Pancreas (tissue), 10 donors: ENCODE data around the gene RIMBP2. TPM values are rescaled to one million over a fixed set of nuclear protein-coding genes. Genes with fewer than 3 reads are reported as not detected.

Experiments used
- ATAC-seq, 4 donors: fragments of 200-7000 bp; cut with Tn5 transposase; one replicate each; pipeline versions ENCODE4 v1.8.0 to v1.9.1; 2020; ENCODE audit warnings: mild to moderate bottlenecking in 4 of 4, moderate library complexity in 4 of 4
- DNase-seq, 6 donors: peaks; one replicate each; pipeline ENCODE4 v3.0.0-alpha.2; 2020
- FAIRE-seq: peaks from 2 replicates; lab custom pipeline; 2012; peaks lifted over from hg19 to GRCh38; lab: Jason Lieb, UNC
- H3K27ac ChIP-seq, 4 donors: fragments of 200-600 bp; sonication (generic); 1 replicate in 3 of 4; 2 replicates in 1 of 4; pipeline versions ENCODE4 v1.5.0 to v1.8.0; 2020
- H3K27me3 ChIP-seq, 4 donors: fragments of 200-600 bp; one replicate each; pipeline ENCODE4 v1.8.0; 2021
- H3K36me3 ChIP-seq, 3 donors: fragments of 200-600 bp; sonication (generic) in 1 of 3; one replicate each; pipeline versions ENCODE4 v1.5.0 to v1.8.0; 2020 to 2021
- H3K4me1 ChIP-seq, 3 donors: fragments of 200-600 bp; one replicate each; pipeline ENCODE4 v1.8.0; 2021
- H3K4me3 ChIP-seq, 4 donors: fragments of 200-600 bp; sonication (generic) in 2 of 4; one replicate each; pipeline versions ENCODE4 v1.5.0 to v1.8.0; 2020 to 2021
- H3K9me3 ChIP-seq, 4 donors: fragments of 200-600 bp; one replicate each; pipeline ENCODE4 v1.8.0; 2021
- CTCF ChIP-seq, 4 donors: fragments of 200-600 bp; sonication (generic) in 3 of 4; IDR thresholded peaks; one replicate each; pipeline versions ENCODE4 v1.5.0 to v1.8.0; 2021; ENCODE audit warnings: antibody characterized with exemption in 4 of 4
- WGBS, 2 donors: extraction: QIAGEN DNeasy Blood & Tissue Kit; methylation state at CpG; one replicate each; pipeline ENCODE4 v1.1.7; 2013; 5-methylcytosine and 5-hydroxymethylcytosine counted together
- intact Hi-C, 3 donors: fragments of 100-400 bp; cut with DNase I; formaldehyde crosslinking; loops; one replicate each; pipeline versions ENCODE4 v1.11.1 to v1.14.2; 2022
- polyA plus RNA-seq, 2 donors: library from polyadenylated mRNA; stranded (reverse); fragments of 200-250 nt; gene quantifications; one replicate each; pipeline ENCODE4 v1.2.3, GENCODE V29; 2013
- total RNA-seq, 6 donors: library from RNA; stranded (reverse); fragmentation: NEBNext Ultra II Directional in 4 of 6; extraction: Animal tissue kit (Norgen Biotek cat#: 25700) in 4 of 6; gene quantifications; one replicate each; pipeline versions ENCODE4 v1.2.1 to v1.2.4, GENCODE V29; 2021 to 2023
- donor health status: healthy with polysubstance abuse.
- donor health status: DM: no; HTN: no; CAD: no; lungs with moderate emphysema.
- donor health status: DM: no; HTN: no; CAD: no.
- donor health status: control.
- donor health status: control.
- donor health status: Bipolar disorder and iron deficiency.
- donor health status: DM: yes; HTN: yes; CAD: no.
- donor health status: DM: no; HTN: no; CAD: no.
- donor health status: DM: no; HTN: no; CAD: no.
- donor health status: DM: yes; HTN: yes; CAD: no.

The RIMBP2 gene
- total and polyA plus RNA-seq, 8 donors: 1.6 to 14.9 (median 3.9) TPM

- H3K36me3 ChIP-seq: no peaks in the 10 kb centered on the region
- H3K27ac ChIP-seq: no peak overlapping the region
- no peak for ATAC-seq
- no peak overlapping the region for H3K4me3 ChIP-seq
- WGBS, 2 donors: 73 to 82% methylated on average over 42 to 51 of the region's 51 CpGs
- intact Hi-C loops: no loop called here
- no peaks in the 10 kb centered on the region for H3K9me3 ChIP-seq
- no peaks in the 10 kb centered on the region for H3K4me1 ChIP-seq
- no peak for TF ChIP-seq CTCF (IDR thresholded peaks at IDR 0.05)
- no peaks in the 10 kb centered on the region for H3K27me3 ChIP-seq
- DNase-seq: no peak
- no peak for FAIRE-seq
These were observed 291.9 kb downstream of the RIMBP2 start for GRCh38 chr12:130423991-130424857.

GRCh38 chr12:130423136-130423535, 293.0 kb downstream of the RIMBP2 start:
- no peak for ATAC-seq
- Histone ChIP-seq H3K4me1 (no peaks in the 10 kb centered on the region), H3K4me3 (no peak overlapping the region), H3K36me3 (no peaks in the 10 kb centered on the region), H3K9me3 (no peaks in the 10 kb centered on the region), H3K27me3 (no peaks in the 10 kb centered on the region), H3K27ac (no peak overlapping the region)
- intact Hi-C loops: no loop called here
- no peak for DNase-seq
- TF ChIP-seq CTCF (IDR thresholded peaks at IDR 0.05): no peak
- 71 to 74% methylated on average over 11 of the region's 11 CpGs for WGBS, 2 donors
- FAIRE-seq: no peak

- FAIRE-seq: no peak
- Histone ChIP-seq H3K9me3 (no peaks in the 10 kb centered on the region), H3K4me1 (no peaks in the 10 kb centered on the region), H3K27me3 (no peaks in the 10 kb centered on the region), H3K36me3 (no peaks in the 10 kb centered on the region), H3K27ac (no peak overlapping the region), H3K4me3 (no peak overlapping the region)
- 64 to 77% methylated on average over 8 of the region's 8 CpGs for WGBS, 2 donors
- intact Hi-C loops: no loop called here
- no peak for DNase-seq
- no peak for TF ChIP-seq CTCF (IDR thresholded peaks at IDR 0.05)
- no peak for ATAC-seq
These were observed 293.4 kb downstream of the RIMBP2 start for GRCh38 chr12:130422676-130423075.

- H3K4me1 ChIP-seq: no peaks in the 10 kb centered on the region
- no peak for ATAC-seq
- intact Hi-C loops: no loop called here
- no peaks in the 10 kb centered on the region for H3K36me3 ChIP-seq
- no peak for DNase-seq
- no peak for FAIRE-seq
- no peak overlapping the region for H3K27ac ChIP-seq
- 56 to 76% methylated on average over 6 of the region's 6 CpGs for WGBS, 2 donors
- no peak overlapping the region for H3K4me3 ChIP-seq
- H3K27me3 ChIP-seq: no peaks in the 10 kb centered on the region
- TF ChIP-seq CTCF (IDR thresholded peaks at IDR 0.05): no peak
- H3K9me3 ChIP-seq: no peaks in the 10 kb centered on the region
These were observed 294.2 kb downstream of the RIMBP2 start for GRCh38 chr12:130421896-130422295.

GRCh38 chr12:130420071-130420470, 296.0 kb downstream of the RIMBP2 start:
- Histone ChIP-seq H3K4me1 (no peaks in the 10 kb centered on the region), H3K27ac (no peak overlapping the region), H3K4me3 (no peak overlapping the region), H3K36me3 (no peaks in the 10 kb centered on the region), H3K9me3 (no peaks in the 10 kb centered on the region), H3K27me3 (no peaks in the 10 kb centered on the region)
- no peak for FAIRE-seq
- TF ChIP-seq CTCF (IDR thresholded peaks at IDR 0.05): no peak
- 60 to 65% methylated on average over 4 of the region's 4 CpGs for WGBS, 2 donors
- intact Hi-C loops: no loop called here
- DNase-seq: no peak
- ATAC-seq: no peak
